HG03097 (cell line): Measurements from ENCODE around the gene MOBP.

ENCODE experiments used
- ATAC-seq: cut with Tn5 transposase; IDR thresholded peaks from one replicate; pipeline ENCODE4 v1.9.1; 2021; ENCODE audit not compliant: unreplicated experiment, low FRiP score

Gene MOBP

DNA sequence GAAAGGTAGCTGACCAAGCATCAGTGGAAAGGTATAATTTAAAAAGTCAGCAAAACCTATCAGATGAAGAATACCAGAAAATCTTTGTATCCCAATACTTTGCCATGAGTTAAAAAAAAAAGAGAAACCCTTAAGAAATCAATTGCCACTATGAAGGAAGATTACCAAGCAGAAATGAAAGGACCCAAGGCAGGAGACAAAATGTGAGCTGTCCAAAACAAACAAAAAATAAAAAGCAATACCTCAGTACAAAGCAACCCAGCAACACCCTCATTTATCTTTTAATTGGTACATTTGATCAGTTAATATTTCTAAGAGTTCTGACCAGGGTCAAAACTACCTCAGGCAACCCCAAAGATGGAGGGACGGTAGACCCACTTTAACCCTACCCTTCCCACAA, 65.3 kb downstream of the MOBP start:
- ATAC-seq, result no peak

DNA sequence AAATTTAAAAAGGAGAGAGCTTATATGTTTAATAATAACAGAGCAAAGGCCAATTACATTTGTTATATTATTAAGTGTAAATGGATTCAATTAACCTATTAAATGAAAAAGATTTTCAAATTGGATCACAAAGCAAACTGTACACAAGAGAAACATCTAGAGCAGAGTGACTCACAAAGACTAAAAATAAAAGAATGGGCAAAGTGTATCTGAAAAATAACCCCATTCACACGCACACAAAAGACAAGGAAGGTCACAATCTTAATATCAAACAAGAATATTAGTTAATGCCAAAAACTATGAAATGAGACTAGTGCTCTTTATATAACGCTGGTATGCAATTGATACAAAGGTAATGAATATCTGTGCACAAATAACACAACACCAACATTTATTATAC, 65.7 kb downstream of the MOBP start:
- ATAC-seq, result no peak

DNA sequence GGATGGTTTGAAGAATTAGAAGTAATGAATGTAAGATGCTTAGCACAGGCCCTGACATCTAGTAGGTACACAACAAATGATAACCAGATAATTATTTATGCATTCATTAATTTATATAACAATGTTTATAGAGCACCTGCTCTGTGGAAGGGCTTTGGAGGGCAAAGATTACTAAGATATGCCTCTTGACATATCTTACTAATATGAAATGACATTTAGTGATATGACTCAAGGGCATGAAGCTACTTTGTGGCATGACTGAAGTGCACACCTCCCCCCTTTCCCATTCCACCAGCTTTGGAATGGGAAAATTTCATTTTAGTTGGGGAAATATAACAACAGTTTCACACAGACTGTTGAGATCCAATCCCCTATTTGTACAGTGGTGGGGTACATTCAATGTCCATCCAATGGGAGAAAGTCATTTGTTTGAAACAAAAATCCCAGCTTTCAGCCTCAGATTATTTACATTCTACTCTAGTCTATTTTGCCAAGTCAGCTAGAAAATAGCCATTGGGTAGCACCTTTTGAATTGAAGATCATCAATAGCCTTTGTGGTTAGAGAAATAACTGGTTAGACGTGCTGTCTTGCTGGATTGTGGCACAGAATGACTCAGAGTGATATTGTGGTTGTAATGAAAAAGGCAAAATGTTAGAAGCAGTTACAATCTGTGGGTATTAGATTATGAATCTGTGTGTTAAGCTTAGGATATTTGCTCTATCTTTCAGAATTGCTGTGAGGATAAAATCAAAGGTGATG, 72.9 kb downstream of the MOBP start:
- ATAC-seq, result no peak

DNA sequence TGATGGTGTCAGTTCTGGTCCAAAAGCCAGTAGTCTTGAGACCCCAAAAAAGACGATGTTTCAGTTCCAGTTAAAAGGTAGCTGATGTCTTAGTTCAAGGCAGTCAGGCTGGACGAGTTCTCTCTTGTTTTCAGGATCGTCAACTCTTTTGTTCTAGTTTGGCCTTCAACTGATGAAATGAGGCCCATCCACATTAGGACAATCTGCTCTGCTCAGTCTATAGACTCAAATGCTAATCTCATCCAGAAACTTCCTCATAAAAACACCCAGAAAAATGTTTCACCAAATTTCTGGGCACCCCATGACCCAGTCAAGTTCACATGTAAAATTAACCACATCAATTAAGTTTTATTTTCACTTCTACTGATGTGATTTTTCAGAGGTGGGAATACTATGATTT, 74.0 kb downstream of the MOBP start:
- ATAC-seq, result no peak

DNA sequence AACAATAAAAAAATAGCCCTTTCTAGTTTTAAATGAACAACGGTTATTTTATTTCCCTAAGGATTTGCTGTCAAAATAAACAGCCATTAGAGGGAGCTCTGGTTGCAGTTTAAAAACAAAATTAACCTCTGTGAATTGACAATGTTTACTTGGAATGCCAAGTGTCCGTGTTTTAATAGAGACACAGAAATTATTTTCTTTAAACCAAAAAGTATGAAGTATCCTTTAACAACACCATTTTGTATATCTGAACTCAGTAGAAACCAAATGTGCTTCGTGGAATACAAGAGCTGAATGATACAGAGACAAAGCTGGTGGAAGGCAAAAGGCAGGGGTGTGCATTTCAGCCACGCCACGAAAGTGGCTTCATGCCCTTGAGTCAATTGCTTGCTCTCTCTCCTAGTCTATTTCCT, 74.4 kb downstream of the MOBP start:
- ATAC-seq, result no peak

DNA sequence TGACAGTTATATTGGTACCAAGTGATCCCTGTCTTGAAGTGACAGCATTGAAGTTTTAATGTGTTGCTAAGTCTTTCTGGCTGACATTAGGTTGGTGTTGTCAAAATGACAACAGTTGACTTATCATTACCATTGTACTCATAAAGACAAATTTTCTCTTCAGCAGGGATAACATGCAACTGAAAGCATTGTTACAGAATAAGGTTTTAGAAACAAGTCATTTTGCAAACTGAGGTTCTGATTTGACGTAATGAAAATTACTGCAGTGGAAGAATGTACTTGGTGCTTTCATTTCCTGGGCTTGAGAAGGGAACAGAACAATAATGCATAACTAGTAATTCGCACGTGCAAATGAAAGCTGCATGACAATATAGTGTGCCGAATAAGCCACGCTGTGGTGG, 75.1 kb downstream of the MOBP start:
- ATAC-seq, result no peak

DNA sequence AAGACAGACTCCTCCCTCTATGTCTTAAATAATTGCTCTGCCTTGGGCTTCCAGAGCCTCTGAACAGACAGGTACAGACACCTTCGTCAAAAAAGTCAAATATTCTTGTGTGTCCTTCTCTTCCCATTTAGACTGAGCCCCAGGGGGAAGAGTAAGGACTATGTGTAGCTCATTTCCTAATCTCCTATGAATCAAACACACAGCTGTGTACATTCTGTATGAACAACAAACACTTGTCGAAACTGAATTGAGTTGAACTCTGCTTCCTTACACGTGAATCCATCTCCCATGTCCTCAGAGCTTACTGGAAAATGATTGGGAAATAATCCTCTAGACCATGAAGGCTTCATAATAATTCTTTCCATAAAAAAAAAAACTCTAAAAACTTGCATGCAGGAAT, 80.8 kb downstream of the MOBP start:
- no peak for ATAC-seq

DNA sequence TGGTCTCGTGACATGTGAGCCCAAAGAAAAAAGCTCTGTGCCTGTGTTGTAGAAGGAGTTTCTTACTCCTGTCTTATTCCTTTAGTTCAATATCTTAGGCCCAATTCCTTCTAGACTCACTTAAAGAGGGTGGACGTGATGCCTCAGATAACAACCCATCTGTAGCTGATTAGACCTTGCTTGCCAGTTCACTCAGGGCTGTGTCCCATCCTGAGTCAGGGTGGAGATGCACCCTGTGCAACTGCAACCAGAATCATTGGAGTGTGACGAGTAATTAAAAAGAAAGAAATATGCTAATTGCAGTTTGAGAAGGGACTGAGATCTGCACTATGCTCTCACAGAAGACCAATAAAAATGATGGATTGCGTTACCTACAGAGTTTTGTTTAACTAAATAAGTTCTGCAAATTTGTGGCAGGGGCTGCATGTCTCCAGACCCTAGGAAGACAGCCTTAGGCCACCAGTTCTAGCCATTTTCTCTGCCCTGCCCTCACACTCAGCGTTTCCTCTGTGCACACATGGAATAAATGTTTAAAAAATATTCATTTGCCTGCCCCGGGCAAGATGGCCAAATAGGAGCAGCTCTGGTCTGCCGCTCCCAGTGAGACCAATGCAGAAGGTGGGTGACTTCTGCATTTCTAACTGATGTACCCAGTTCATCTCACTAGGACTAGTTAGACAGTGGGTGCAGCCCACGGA, 83.0 kb downstream of the MOBP start:
- no peak for ATAC-seq
